Lower leg skin (tissue), 3 donors: Measurements from ENCODE around the gene HLA-DMA.

Source experiments
- CTCF ChIP-seq, 3 donors: fragments of 450-650 bp; IDR thresholded peaks; one replicate each; pipeline ENCODE4 v1.5.1; 2016; ENCODE audit warnings: antibody characterized with exemption in 3 of 3, mild to moderate bottlenecking in 3 of 3, moderate library complexity in 2 of 3
- POLR2A ChIP-seq, 2 donors: fragments of 450-650 bp; IDR thresholded peaks; one replicate each; pipeline ENCODE4 v1.6.1; 2016 to 2017; ENCODE audit warnings: antibody characterized with exemption in 2 of 2, mild to moderate bottlenecking in 1 of 2, moderate library complexity in 1 of 2

GRCh38 chr6:32974016-32974333 is 21.1 kb upstream of the HLA-DMA start:
- TF ChIP-seq CTCF (IDR thresholded peaks at IDR 0.05) = no peak
- TF ChIP-seq POLR2A (IDR thresholded peaks at IDR 0.05) = no peak
